ENCODE measurements around the gene TGDS. TPM values are rescaled to one million over a fixed set of nuclear protein-coding genes. Genes with fewer than 3 reads are reported as not detected.
A peak's percentile ranks its signal among the peaks of the same experiment; 100 is the strongest.
"Not testable (repeated sequence)": the region's sequence is repeated elsewhere in the genome, so short reads cannot be mapped to it uniquely, and the experiment has no call there.

The TGDS gene
- 13.8 and 17.8 TPM in 2 replicates for total RNA-seq

- DNase-seq (ENCODE audit: low read depth, low spot score), result peak; percentile 70
These were observed at the start of gene TGDS for GRCh38 chr13:94595950-94596574. TGDS (minus strand) TSS chr13:94596152; CDS start chr13:94596136, 16 bp downstream.

DNA sequence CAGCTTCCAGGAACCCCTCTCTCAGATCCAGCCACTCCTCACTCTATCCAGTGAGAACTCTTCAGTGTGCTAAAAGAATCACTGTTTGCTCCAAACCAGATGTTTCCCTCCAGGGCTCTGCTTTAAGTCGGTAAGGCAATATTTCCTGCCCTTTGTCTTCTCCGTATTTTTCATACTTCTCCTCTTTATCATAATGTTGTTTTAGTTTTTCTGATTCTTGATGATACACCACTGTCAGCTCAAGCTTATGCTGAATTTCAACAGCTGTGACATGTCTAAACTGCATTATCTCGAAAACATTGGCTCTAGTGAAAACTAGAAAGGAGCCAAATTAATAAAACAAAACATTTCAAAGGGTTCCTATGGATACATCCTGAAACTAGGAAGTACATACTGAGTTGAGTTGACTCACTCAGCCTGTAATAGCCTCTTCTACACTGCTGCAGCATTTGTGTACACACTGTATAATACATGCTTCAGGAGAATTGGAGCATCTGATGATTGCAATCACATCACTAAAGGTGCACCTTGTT lies 45.5 kb upstream of the TGDS start:
- DNase-seq (ENCODE audit: low read depth, low spot score), result peak; percentile 83

DNA sequence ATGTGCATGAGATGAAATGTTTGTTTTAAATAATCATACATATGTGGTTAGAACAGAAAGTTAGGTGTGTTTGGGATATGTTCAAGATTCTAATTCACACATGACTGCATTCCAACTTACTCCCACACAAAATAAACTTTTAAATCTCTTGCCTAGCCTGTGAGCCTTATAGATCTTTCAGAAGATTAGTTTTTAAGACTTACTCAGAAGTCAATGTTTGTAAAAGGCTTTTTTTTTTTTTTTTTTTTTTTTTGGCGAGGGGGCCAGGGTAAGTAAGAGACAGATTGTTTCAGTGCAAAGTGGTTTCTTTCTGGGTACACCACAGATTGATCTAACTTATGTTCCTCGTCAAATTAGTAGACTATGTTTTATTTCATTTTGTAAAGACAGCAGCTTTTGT lies 44.8 kb upstream of the TGDS start:
- no peak for DNase-seq (ENCODE audit: low read depth, low spot score)

DNA sequence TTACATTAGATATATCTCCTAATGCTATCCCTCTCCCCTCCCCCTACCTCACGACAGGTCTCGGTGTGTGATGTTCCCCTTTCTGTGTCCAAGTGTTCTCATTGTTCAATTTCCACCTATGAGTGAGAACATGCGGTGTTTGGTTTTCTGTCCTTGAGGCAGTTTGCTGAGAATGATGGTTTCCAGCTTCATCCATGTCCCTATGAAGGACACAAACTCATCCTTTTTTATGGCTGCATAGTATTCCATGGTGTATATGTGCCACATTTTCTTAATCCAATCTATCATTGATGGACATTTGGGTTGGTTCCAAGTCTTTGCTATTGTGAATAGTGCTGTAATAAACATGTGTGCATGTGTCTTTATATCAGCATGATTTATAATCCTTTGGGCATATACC lies 41.7 kb upstream of the TGDS start:
- DNase-seq (ENCODE audit: low read depth, low spot score), result not testable (repeated sequence)

DNA sequence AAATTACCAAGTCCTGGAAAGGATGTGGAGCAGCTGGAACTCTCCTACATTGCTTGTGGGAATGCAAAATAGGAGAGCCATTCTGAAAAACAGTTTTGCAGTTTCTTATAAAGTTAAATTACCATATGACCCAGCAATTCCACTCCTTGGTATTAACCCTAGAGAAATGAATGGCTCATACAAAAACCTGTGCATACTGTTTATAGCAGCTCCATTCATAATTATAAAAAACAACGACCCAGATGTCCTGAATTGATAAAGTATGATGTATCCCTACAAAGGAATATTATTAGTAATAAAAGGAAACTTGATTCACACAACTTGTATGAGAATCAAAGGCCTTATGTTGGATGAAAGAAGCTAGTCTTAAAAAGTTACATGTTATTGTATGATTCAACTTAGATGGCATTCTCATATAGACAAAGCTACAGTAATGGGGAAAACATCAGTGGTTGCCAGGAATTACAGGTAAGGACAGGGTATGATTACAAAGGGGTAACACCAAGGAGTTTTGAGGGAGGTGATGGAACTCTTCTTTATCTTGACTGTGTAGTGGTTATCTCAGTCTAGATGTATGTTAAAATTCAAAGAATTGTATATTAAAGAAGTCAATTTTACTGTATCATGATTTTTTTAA lies 41.1 kb upstream of the TGDS start:
- DNase-seq (ENCODE audit: low read depth, low spot score), result no peak

DNA sequence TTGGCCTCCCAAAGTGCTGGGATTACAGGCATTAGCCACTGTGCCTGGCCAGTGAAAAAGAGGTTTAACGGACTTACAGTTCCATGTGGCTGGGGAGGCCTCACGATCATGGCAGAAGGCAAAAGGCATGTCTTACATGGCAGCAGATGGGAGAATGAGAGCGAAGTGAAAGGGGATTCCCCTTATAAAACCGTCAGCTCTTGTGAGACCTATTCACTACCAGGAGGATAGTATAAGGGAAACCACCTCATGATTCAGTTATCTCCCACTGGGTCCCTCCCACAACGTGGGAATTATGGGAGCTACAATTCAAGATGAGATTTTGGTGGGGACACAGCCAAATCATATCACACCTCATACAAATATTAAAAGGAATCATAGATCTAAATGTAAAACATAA lies 40.1 kb upstream of the TGDS start:
- not testable (repeated sequence) for DNase-seq (ENCODE audit: low read depth, low spot score)

- DNase-seq (ENCODE audit: low read depth, low spot score), result no peak
These were observed 36.5 kb upstream of the TGDS start for GRCh38 chr13:94632226-94632980.

GRCh38 chr13:94630858-94631257 lies 34.9 kb upstream of the TGDS start:
- DNase-seq (ENCODE audit: low read depth, low spot score), result no peak

GRCh38 chr13:94623316-94623715 lies 27.4 kb upstream of the TGDS start:
- DNase-seq (ENCODE audit: low read depth, low spot score), result no peak

DNA sequence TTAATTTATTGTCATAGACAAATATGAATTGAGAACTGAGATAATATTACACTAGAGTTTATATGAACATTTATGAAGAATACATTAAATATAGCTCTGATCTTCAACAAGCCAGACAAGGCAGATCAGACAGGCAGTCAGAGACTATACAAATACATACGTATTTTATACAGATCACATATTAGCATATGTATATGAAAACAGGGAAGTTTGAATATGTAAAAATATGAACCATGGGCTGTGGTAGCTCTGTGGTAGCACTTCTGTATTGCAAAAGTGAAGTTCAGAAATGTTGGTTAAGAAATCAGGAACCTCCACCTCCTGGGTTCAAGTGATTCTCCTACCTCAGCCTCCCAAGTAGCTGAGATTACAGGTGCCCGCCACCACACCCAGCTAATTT lies 26.4 kb upstream of the TGDS start:
- no peak for DNase-seq (ENCODE audit: low read depth, low spot score)

- DNase-seq (ENCODE audit: low read depth, low spot score), result no peak
These were observed 24.4 kb upstream of the TGDS start for GRCh38 chr13:94620286-94620896.

GRCh38 chr13:94617389-94618000 lies 21.5 kb upstream of the TGDS start:
- DNase-seq (ENCODE audit: low read depth, low spot score), result no peak

- no peak for DNase-seq (ENCODE audit: low read depth, low spot score)
These were observed 17.1 kb upstream of the TGDS start for GRCh38 chr13:94613051-94613450.

DNA sequence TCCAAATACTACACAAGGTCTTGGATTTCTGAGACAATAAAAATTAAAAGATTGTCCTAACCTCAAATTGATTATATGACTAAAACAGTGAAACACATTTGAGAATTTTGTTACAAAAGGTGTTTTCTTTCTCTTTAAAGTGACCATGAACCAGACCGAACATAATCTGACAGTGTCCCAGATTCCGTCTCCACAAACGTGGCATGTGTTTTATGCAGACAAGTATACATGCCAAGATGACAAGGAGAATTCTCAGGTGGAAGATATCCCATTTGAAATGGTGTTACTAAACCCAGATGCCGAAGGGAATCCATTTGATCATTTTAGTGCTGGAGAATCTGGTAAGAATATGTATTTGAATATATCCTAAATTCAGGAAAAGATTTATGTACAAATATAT lies 16.1 kb upstream of the TGDS start:
- DNase-seq (ENCODE audit: low read depth, low spot score), result no peak

DNA sequence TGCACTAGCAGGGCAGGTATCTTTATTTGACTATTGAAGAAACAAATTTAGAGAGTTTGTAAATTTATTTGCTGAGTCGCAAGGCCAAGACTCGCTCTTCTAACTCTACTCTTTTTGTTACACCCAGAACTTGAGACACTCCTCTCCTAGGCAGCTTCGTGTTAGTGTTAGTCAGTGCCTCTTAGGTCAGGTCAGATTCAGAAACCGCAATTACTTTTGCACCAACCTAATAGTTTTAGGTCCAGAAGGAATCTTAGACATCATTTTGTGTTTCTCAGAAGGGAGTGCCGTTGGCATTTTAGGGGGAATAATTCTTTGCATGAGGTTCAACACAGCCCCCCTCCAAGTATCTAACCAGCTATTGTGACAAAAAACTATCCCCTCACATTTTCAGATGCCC lies 14.5 kb upstream of the TGDS start:
- no peak for DNase-seq (ENCODE audit: low read depth, low spot score)

GRCh38 chr13:94609196-94609595 lies 13.2 kb upstream of the TGDS start:
- DNase-seq (ENCODE audit: low read depth, low spot score), result no peak

DNA sequence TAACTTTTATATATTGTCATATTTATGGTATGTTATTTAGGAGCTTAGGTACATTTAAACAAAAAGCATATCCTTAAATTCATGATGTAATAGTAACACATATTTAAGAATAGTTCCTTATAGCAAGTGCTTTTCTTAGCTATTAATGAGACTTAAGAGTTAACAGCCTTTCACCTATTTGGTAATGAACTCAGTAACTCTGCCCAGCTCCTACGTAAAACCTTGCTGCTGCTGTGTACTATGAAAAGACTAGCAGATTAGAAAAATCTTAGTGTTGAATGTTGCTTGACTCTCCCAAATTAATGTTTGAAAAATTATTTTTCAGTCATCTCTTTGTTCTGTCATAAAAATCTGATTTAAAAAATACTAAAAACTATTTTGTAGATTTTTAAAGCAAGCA lies 12.6 kb upstream of the TGDS start:
- no peak for DNase-seq (ENCODE audit: low read depth, low spot score)

- DNase-seq (ENCODE audit: low read depth, low spot score), result no peak
These were observed 12.0 kb upstream of the TGDS start for GRCh38 chr13:94607939-94608338.

- DNase-seq (ENCODE audit: low read depth, low spot score), result no peak
These were observed 11.1 kb upstream of the TGDS start for GRCh38 chr13:94607056-94607455.

- DNase-seq (ENCODE audit: low read depth, low spot score), result no peak
These were observed 6.5 kb upstream of the TGDS start for GRCh38 chr13:94602467-94602866.
